Measurements from ENCODE around the gene SP3. TPM values are rescaled to one million over a fixed set of nuclear protein-coding genes. Genes with fewer than 3 reads are reported as not detected.

Gene SP3
- total and polyA plus RNA-seq, 2 of the 8 experiments (the other 6 are each of a cell fraction or from before 2014, with no cell fraction given), result 31.0 to 92.1 TPM

DNA sequence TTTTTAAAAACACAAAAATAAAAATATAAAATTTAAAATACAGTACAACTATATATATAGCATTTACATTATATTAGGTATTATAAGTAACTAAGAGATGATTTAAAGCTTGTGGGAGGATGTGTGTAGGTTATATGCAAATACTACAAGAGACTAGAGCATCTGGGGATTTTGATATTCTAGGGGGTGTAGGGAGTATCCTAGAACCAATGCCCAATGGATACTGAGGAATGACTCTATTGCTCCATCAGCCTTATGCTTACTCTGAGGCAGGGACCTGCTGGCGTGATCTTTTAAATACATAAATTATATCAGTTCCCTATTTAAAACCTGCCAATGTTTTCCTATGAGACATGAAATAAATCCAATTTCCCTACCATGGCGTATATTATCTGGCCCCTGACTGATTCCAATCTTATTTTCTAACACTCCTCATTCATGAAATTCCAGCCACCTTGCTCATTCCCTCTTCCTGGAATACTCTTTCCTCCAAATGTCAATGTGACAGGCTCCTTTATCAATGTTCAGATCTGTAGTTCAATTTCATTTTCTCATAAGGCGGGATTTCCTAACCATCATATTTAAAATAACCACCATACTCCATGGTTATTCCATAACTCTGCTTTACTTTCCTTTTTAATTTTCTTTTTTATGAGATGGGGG lies 22.2 kb downstream of the SP3 start (continued):
- TF ChIP-seq SP4 (IDR thresholded peaks at IDR 0.05; ENCODE audit: low read length), result no peak
- TF ChIP-seq CREB1 (IDR thresholded peaks at IDR 0.05), result no peak
- TF ChIP-seq CHD2 (IDR thresholded peaks at IDR 0.05; ENCODE audit: low read length), result no peak
- TF ChIP-seq SUZ12 (IDR thresholded peaks at IDR 0.05; ENCODE audit: low read length), result no peak
- TF ChIP-seq RFX5 (IDR thresholded peaks at IDR 0.05; ENCODE audit: borderline replicate concordance, low read depth, low read length), result no peak
- TF ChIP-seq PHF8 (conservative IDR thresholded peaks at IDR 0.05; ENCODE audit: low read depth, low read length), result no peak
- no peak for TF ChIP-seq SIRT6 (IDR thresholded peaks at IDR 0.05; ENCODE audit: low read length)
- TF ChIP-seq TBP (IDR thresholded peaks at IDR 0.05; ENCODE audit: low read depth, low read length), result no peak
- no peak for TF ChIP-seq ASH2L (IDR thresholded peaks at IDR 0.05; ENCODE audit: low read length)

All from H1 (cell line).